ENCODE measurements around the gene JPH4.

- TF ChIP-seq CTCF (IDR thresholded peaks at IDR 0.05) (no peak), POLR2A (IDR thresholded peaks at IDR 0.05) (no peak)
These were observed 34.9 kb upstream of the JPH4 start for GRCh38 chr14:23613242-23614070.
